Body of pancreas (tissue), 4 donors: ENCODE measurements around the gene COTL1. TPM values are rescaled to one million over a fixed set of nuclear protein-coding genes. Genes with fewer than 3 reads are reported as not detected.

Source experiments
- ATAC-seq: fragments of 150-250 bp; one replicate; pipeline ENCODE4 v1.9.1; 2016
- DNase-seq, 4 donors: peaks; one replicate each; pipeline ENCODE4 v3.0.0-alpha.2; 2019
- H3K27ac ChIP-seq, 4 donors: fragments of 200-600 bp; sonication (generic); 1 replicate in 3 of 4; 2 replicates in 1 of 4; pipeline versions ENCODE4 v1.5.1 to v1.6.1; 2016 to 2019; ENCODE audit warnings: mild to moderate bottlenecking in 1 of 4, mixed read lengths in 1 of 4, moderate library complexity in 1 of 4
- H3K27me3 ChIP-seq, 2 donors: fragments of 200-600 bp; sonication (generic); one replicate each; pipeline ENCODE4 v1.6.0; 2016; ENCODE audit warnings: mild to moderate bottlenecking in 1 of 2
- H3K36me3 ChIP-seq, 2 donors: fragments of 200-600 bp; sonication (generic); replicated peaks in 1 of 2; 2 replicates each; pipeline ENCODE4 v1.5.1; 2016; ENCODE audit warnings: low read depth in 2 of 2; ENCODE audit not compliant: insufficient read depth in 1 of 2
- H3K4me1 ChIP-seq: fragments of 200-600 bp; sonication (generic); one replicate; pipeline ENCODE4 v1.6.0; 2016
- H3K4me3 ChIP-seq, 2 donors: fragments of 200-600 bp; sonication (generic); 1 replicate in 1 of 2; 2 replicates in 1 of 2; pipeline ENCODE4 v1.5.1; 2016 to 2019
- H3K9me3 ChIP-seq, 3 donors: fragments of 200-600 bp; sonication (generic); 1 replicate in 2 of 3; 2 replicates in 1 of 3; pipeline ENCODE4 v1.5.1; 2016
- CTCF ChIP-seq, 7 experiments: fragments of 450-650 bp in 4 of 7; fragments of 200-600 bp in 3 of 7; sonication (generic) in 3 of 7; IDR thresholded peaks; one replicate each; pipeline ENCODE4 v1.5.1; 2016 to 2019; ENCODE audit warnings: antibody characterized with exemption in 7 of 7
- POLR2A ChIP-seq, 3 donors: fragments of 450-650 bp; IDR thresholded peaks; one replicate each; pipeline ENCODE4 v1.6.1; 2016; ENCODE audit warnings: antibody characterized with exemption in 3 of 3, mild to moderate bottlenecking in 2 of 3
- WGBS, 2 donors: methylation state at CpG; one replicate each; pipeline ENCODE4 v1.1.5; 2017; 5-methylcytosine and 5-hydroxymethylcytosine counted together
- intact Hi-C: fragments of 100-400 bp; cut with DNase I; formaldehyde crosslinking; loops from one replicate; pipeline ENCODE4 v1.15.1; 2023
- total RNA-seq, 2 donors: library from RNA; depleted of rRNA; stranded (reverse); fragments of >200 nt; gene quantifications; one replicate each; pipeline ENCODE4 v1.1.0, GENCODE V29; 2016

Gene COTL1
- total RNA-seq, 2 donors from 2014 or later: 19.7 to 20.4 TPM

- Histone ChIP-seq H3K4me1 (peaks cover 11% of the 10 kb centered on the region), H3K9me3 (no peaks in the 10 kb centered on the region), H3K4me3 (no peak overlapping the region), H3K36me3 (no peaks in the 10 kb centered on the region), H3K27me3 (no peaks in the 10 kb centered on the region), H3K27ac (no peak overlapping the region)
- TF ChIP-seq POLR2A (IDR thresholded peaks at IDR 0.05) (no peak), CTCF (IDR thresholded peaks at IDR 0.05) (no peak)
- no peak for DNase-seq
- WGBS, 2 donors: 88 to 90% methylated on average over 23 to 24 of the region's 24 CpGs
- no peak for ATAC-seq
- intact Hi-C loops: no loop called here
Observed at GRCh38 chr16:84589975-84590719, 27.7 kb downstream of the COTL1 start.

- intact Hi-C loops: no loop called here
- WGBS, 2 donors: 92 to 93% methylated on average over 8 of the region's 8 CpGs
Observed at GRCh38 chr16:84588991-84589390, 28.9 kb downstream of the COTL1 start.

GRCh38 chr16:84585886-84586285, 32.0 kb downstream of the COTL1 start:
- Histone ChIP-seq H3K36me3 (no peaks in the 10 kb centered on the region), H3K9me3 (no peaks in the 10 kb centered on the region), H3K27ac (no peak overlapping the region), H3K4me3 (no peak overlapping the region), H3K27me3 (no peaks in the 10 kb centered on the region), H3K4me1 (peaks cover 14% of the 10 kb centered on the region)
- TF ChIP-seq CTCF (IDR thresholded peaks at IDR 0.05) (no peak), POLR2A (IDR thresholded peaks at IDR 0.05) (no peak)
- ATAC-seq (no peak), DNase-seq (no peak)
- intact Hi-C loops: no loop called here
- 79 to 80% methylated on average over 10 of the region's 10 CpGs for WGBS, 2 donors

More at GRCh38 chr16:84588991-84589390, 28.9 kb downstream of the COTL1 start:
- DNase-seq: no peak
- no peaks in the 10 kb centered on the region for H3K27me3 ChIP-seq
- ATAC-seq: no peak
- H3K27ac ChIP-seq: no peak overlapping the region
- H3K4me1 ChIP-seq: peaks cover 4% of the 10 kb centered on the region
- H3K4me3 ChIP-seq: no peak overlapping the region
- TF ChIP-seq CTCF (IDR thresholded peaks at IDR 0.05) (no peak), POLR2A (IDR thresholded peaks at IDR 0.05) (no peak)
- no peaks in the 10 kb centered on the region for H3K9me3 ChIP-seq
- H3K36me3 ChIP-seq: no peaks in the 10 kb centered on the region

- Histone ChIP-seq H3K27ac (no peak overlapping the region), H3K36me3 (no peaks in the 10 kb centered on the region), H3K4me1 (peaks cover 17% of the 10 kb centered on the region), H3K9me3 (no peaks in the 10 kb centered on the region), H3K4me3 (no peak overlapping the region), H3K27me3 (no peaks in the 10 kb centered on the region)
- 69 to 89% methylated on average over 6 of the region's 6 CpGs for WGBS, 2 donors
- ATAC-seq (no peak), DNase-seq (no peak)
- TF ChIP-seq POLR2A (IDR thresholded peaks at IDR 0.05) (no peak), CTCF (IDR thresholded peaks at IDR 0.05) (no peak)
- intact Hi-C loops: no loop called here
Observed at GRCh38 chr16:84585467-84585866, 32.4 kb downstream of the COTL1 start.

GRCh38 chr16:84584678-84585077, 33.2 kb downstream of the COTL1 start:
- WGBS, 2 donors: 70 to 74% methylated on average over 6 of the region's 6 CpGs
- Histone ChIP-seq H3K27ac (no peak overlapping the region), H3K36me3 (no peaks in the 10 kb centered on the region), H3K9me3 (no peaks in the 10 kb centered on the region), H3K4me1 (peaks cover 25% of the 10 kb centered on the region), H3K27me3 (no peaks in the 10 kb centered on the region), H3K4me3 (no peak overlapping the region)
- TF ChIP-seq POLR2A (IDR thresholded peaks at IDR 0.05) (no peak), CTCF (IDR thresholded peaks at IDR 0.05) (no peak)
- ATAC-seq (no peak), DNase-seq (no peak)
- intact Hi-C loops: no loop called here
